Left forelimb (tissue), 1 donor: Measurements from ENCODE around the gene ACTL10.

Experiments used
- DNase-seq: peaks from one replicate; pipeline ENCODE4 v3.0.0-alpha.2; 2018; ENCODE audit warnings: low spot score

Gene ACTL10

DNA sequence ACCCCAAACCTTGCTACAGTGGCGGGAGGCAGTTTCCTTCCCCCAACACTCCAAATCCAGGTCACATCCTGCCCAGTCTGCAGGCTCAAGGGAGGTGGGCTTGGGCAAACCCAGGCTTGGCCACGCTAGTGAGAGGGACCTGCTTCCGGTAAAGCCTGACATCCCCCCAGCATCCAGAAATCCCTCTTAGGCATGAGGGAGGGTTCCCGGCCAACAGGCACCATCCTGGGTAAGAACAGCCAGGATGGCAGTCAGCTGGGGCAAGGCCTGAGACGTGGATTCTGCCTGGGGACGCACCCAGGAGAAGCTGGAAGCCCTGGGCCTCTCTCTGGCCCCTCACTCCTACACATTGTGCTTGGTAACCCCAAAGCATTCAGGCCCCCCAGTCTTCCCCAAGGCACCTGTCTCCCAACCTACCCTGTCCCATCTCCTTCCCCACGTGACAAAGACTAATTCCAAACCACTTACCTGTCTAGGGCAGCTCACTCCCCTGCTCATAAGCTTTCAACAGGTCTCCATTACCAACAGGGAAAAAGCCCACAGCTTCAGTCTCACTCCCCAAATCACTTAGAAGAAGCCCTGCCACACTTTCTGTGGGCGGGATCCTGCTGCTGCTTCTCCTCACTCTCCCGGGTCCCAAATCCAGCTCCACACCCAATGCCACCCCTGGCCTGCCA, 2.5 kb upstream of the ACTL10 start:
- no peak for DNase-seq

DNA sequence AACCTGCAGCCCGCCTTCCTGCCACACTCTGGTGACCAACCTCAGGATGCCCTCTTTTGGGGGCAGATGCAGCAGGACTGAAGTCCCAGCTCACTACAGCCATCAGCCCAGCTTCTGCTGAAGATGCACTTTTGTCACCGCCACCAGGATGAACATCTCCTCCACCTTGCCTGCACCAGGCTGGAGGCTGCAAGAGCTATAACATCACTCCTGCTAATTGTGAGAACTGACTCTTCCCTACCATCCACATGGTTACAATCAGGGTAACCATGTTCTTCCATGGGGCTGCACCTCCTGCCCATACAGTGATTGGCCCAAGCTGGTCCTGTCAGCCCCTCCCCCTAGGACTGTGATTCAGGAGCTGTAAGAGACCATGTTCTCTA, 2.0 kb upstream of the ACTL10 start:
- no peak for DNase-seq

- DNase-seq, result no peak
Measured at GRCh38 chr20:33667245-33667675, 517 bp downstream of the ACTL10 start.

- DNase-seq, result peak; percentile 86
Measured at GRCh38 chr20:33667676-33668465, 1.1 kb downstream of the ACTL10 start.

DNA sequence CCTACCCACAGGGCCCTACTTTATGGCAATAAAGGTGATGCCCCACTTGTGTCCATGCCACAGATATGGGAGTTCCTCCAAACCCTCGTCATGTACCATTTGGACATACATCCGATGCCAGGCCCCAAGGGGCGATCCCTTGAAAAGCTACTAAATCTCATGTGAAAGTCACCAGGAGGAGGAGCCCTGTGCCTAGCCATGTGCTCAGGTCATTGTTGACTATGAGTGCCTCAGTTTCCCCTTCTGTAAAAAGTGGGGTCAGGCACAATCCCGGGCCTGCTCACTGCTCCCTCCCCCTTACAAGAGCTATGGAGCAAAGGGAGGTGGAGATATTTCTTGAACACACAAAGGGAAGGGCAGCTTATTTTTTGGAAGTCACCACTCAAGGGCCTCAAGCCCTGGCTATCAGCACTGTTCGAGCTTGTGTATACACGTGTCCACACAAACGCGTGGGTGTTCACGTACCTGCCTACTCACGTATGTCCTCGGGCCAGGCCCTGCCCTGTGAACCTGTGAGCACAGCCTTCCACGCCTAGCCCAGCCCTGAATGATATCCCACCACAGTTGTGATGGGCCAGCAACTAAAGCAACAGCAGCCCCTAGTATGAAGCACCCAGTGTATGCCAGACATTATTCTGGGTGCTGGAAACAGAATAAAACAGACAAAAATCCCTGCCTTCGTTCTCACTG, 1.9 kb downstream of the ACTL10 start:
- no peak for DNase-seq

- DNase-seq, result no peak
Measured at GRCh38 chr20:33669224-33669623, 2.5 kb downstream of the ACTL10 start.

DNA sequence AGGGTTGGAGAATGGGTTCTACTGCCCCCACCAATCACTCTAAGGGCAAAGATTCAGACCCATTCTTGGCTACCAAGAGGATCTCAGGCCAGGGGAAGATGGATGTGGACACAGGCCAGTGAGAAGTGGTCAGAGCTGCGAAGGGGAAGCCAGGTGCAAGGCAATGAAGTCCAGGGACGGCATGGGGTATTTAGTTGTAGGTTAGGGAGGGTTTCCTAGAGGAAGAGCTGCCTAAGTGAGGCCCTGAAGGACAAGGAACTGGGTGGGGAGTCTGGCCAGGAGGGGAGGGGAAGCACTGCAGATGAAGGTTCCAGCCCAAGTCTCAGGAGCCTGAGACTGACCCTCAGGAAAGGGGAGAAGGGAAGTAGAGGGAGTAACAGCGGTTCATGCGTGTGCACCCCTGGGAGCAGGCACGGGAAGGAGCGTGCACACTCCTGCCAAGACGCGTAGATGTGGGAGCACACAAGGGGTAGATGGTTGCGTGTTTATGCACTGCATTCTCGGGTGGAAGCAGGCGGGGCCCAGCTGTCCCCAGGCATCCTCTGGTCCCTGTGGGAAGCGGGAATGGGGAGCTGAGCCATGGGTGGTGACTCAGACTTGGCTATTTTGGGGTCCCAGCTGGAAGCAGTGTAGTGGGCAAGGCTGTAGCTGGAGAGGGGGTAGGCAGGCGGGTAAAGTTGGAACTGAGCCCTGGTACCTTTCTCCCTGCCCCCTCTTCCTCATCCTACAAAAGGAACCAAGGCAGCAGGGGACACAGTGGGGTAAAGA, 3.3 kb downstream of the ACTL10 start:
- no peak for DNase-seq

DNA sequence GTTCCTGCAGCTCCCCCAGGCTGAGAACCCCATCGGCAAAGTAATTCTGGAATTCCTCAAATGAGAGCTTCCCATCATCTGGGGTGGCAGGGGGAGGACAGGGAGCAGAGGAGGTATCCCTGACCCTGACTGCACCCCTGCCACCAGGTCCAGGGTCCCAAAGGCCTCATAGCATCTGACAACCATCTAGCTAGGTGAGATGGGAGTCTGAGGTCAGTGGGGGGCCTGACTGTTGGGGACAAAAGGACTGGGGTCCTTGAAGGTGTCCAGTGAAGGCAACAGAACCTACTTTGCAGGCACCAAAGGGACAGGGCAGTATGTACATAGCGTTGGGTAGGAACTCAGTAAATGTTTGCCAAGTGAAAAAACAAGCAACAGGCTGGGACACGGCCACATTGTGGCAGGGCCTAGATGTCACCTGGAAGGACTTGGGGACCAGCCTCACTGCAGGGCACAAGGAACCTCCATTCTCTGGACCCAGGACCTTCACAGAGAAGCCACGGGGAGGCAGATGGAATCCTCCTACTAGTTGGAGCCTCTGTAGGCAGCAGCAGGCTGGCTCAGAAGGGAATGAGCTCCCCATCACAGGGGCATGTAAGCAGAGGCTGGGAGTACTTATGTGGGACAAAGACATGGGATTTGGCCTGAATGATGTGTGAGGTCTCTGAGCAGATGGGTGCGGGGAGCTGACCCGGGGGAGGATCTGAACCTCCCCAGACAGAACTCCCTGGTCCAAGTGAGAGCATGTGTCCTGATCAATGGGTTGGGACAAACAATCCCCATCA, 4.2 kb downstream of the ACTL10 start:
- no peak for DNase-seq

DNA sequence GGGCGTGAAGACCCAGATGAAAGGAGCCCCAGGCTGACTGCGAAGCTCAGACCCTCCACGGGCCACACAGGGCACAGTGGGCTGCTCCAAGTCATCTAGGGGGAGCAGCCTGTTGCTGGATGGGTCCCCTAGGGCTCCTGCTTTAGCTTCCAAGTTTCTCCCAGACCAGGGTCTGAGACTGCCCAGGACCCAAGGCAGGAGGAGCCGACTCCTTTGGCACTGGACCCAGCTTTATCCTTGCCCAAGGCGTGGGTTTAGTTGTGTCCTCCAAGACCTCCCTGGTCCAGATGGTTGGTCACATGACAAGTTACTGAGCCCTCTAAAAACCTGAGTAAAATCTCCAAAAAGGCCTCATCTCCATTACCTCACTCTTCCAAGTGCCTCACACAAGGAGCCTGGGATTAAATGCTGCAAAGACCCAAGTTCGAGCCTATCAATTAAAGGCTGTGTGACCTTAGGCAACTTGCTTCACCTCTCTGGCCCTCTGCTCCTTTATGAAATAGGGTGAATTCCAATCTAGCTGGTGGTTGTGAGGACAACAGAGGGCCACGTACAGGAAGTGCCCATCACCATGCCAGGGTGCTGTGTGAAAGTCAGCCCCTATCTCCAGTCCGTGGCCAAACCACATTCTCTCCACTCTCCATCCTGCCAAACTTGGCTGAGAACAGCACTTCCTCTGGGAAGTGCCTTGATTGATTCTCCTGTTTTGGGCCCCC, 5.0 kb downstream of the ACTL10 start:
- no peak for DNase-seq

DNA sequence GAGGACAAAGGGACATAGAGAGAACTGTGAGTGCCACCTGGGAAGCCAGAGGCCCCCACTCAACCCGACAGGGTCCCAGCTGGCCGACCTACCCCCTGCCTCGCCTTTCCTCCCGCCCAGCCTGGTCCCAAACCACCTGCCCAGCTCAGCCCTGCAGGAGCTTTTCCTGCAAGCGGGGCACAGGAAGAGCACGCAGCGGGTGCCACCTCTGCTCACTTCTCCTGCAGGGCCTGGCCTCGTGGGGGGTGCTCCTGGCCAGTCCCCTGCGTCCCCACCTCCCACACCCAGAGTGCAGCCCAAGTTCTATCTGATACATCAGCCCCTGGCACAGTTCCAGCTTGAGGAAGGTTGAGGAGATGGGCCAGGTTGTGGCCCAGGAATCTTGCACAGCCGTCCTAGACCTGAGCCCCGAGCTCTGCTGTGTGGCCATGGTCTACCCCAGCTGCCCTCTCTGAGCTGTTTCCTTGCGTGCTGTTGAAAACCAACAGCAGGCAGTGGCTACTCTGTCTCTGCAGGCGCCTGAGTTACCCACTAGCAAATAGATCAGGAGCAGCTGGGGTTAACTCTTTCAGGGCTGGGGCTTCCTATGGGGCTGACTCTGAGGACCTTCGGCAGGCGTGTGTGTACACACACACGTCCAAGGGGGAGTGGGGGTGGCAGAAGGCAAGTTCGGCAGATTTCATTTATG, 5.8 kb downstream of the ACTL10 start:
- no peak for DNase-seq

GRCh38 chr20:33673114-33673409, 6.3 kb downstream of the ACTL10 start:
- DNase-seq, result no peak

GRCh38 chr20:33673410-33674293, 6.9 kb downstream of the ACTL10 start:
- DNase-seq, result no peak

DNA sequence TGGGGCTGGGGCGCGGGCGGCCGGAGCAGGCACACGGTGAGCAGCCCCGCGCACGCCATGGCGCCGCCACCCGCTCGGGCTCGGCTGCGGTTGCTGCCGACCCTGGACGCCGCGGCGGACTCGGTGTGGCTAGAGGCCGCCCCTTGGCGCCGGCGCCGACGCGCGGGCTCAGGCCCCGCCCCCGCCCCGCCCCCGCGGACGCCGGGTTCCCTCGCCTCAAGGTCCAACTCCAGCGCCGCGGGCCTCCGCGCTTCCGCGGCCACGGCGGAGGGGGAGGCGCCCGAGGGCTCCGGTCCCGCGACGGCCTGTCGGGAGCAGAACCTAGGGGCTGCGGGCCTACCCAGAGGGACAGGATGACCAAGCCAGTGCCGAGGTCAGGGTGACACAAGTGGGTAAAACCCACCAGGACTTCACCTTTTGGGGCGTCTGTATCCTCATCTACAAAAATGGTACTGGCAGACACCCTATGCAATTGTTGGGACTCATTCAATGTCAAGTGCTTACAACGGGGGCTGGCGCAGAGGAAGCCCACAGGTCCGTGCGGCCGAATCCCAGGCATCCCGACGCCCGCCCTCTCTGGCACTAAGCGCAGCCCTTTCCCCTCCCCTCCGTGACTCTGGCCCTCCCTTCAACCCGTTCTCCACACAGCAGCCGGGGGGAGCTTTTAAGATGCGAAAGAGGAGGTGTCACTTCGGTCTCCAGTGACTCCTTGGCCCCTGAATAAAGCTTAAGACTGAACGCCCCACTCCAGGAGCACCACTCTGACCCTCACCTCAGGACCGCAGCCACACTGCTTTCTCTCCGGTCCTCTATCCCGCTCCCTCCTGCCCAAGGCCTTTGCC, 7.8 kb downstream of the ACTL10 start, which contains the start of gene NECAB3:
Gene NECAB3 (minus strand): TSS at position 135 of the 842 bp plus-strand sequence. CDS start 76 bp downstream, at position 59.
- peak; percentile 91 for DNase-seq

- no peak for DNase-seq
Measured at GRCh38 chr20:33675136-33675959, 8.6 kb downstream of the ACTL10 start.

GRCh38 chr20:33676121-33676520, 9.4 kb downstream of the ACTL10 start:
- no peak for DNase-seq

DNA sequence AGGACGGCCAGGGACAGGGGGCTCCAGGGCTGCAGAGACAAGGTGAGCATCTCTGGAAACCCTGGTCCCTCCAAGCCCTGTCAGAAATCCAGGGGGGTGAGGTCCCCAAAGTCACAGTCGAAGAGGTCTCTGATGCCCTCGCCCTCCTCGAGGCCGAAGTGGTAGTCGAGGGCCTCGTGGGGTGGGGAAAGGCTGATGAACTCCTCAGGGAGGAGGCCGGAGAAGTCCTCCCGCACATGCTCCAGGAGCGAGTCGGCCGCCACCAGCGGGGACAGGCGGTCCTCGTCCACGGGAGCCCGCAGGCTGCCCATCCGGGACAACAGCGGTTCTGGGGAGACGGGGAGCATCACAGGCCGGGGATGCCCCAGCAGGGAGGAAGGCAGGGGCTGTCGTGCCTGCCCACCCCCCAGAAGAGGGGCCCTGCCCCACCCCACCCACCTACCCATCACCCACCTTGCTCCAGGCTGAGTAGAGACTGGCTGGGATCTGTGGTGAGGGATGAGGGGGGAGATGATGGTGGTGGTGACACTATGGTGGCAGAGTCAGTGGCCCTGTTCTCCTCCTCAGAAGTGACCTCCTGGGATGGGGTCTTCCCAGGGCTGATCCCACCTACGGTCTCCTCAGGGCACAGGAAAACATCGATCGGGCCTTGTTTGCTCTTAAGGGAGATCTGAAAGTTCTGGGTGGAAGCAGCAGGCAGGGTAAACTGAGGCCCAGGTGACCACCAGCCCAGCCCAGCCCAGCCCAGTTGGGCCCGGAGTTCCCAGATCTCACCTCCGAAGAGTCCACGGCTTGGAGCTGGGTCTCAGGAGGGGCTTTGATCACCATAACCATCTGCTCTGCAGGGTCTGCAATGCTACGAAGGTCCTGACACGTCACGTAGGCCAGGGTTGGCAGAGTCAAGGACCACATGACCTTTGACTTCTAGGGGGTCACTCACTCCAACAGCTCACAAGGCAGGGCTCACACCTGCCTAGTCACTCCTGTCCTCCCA, 10.2 kb downstream of the ACTL10 start:
- DNase-seq, result no peak
